SIG-M5 (cell line): Measurements from ENCODE around the gene GNG5.
"Not testable (repeated sequence)": the region's sequence is repeated elsewhere in the genome, so short reads cannot be mapped to it uniquely, and the experiment has no call there.

Source experiments
- DNase-seq: peaks from one replicate; lab custom pipeline; 2025; lab: John Stamatoyannopoulos, UW

The GNG5 gene

GRCh38 chr1:84506002-84506728 lies at the start of gene GNG5, which contains the start of gene SPATA1:
Gene GNG5 (minus strand): TSS chr1:84506581. CDS start chr1:84506091, 490 bp downstream.
Gene SPATA1 (plus strand): TSS chr1:84506386. CDS start chr1:84516360, 9,974 bp downstream.
- DNase-seq, result peak; percentile 69

DNA sequence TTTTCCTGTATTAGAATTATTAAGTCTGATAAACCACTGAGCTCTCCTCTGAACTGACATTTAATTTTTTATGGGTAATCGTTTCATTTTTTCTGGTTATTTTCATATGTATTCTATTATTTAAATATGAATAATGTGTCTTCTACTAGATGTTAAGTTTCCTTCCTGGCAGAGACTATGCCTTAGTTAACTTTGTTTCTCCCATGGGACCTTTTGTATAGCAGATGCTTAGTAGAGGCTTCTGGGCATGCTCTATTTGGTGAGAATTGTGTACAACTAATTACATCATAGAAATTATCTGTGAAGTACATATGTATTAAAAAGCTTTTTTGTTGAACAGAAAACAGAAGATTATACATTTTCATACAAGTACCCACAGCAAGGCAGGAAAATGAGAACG lies 44.4 kb upstream of the GNG5 start:
- DNase-seq, result no peak

GRCh38 chr1:84541679-84542078 lies 35.3 kb upstream of the GNG5 start:
- no peak for DNase-seq

DNA sequence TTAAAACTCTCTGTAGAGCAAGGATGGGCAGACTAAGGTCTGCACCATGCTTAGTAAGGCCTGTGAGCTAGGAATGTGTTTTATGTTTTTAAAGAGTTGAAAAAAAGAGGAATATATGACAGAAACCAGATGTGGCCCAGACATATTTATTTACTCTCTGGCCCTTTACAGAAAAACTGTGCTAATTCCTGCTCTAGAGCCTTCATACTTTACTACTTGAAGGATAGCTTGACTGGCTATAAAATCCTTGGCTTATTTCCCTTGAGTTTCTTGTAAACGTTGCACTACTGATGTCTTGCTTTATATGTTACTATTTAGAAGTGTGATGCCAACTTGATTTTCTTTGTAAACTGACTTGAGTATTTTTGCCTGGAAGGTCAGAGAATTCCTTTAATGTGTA lies 34.4 kb upstream of the GNG5 start:
- DNase-seq, result no peak

GRCh38 chr1:84539972-84540371 lies 33.6 kb upstream of the GNG5 start:
- no peak for DNase-seq

DNA sequence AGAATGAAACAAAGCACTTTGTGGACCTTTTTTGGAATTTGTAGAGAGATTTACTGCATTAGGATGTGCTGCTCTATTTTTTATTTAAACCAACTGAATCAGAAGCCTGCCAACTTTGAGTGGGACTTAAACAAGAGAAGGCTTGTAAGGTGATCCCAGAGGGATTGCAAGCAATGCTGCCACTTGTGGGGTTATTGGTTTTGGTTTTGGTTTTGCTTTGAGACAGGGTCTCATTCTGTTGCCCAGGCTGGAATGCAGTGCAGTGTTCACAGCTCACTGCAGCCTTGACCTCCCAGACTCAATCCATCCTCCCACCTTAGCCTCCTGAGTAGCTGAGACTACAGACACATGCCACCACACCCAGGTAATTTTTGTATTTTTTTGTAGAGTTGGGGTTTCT lies 32.2 kb upstream of the GNG5 start:
- no peak for DNase-seq

DNA sequence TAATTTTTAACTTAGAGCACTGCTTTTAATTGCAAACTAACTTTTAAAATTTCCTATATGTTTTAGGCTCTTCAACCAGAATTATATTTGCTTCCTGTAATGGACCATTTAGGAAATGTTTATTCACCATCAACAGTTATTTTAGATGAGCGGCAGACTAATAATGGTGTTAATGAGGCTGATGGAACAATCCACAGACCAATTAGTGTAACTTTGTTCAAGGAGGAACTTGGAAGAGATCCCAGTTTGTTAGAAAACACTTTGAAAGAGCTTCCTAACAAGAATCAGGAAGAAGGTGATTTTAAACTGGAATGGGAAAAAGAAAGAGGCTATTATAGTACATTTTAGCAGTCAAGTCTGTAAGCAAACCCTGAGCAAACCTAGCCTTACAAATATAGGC lies 19.4 kb upstream of the GNG5 start:
- DNase-seq, result no peak

GRCh38 chr1:84524590-84524989 lies 18.2 kb upstream of the GNG5 start:
- DNase-seq, result no peak

DNA sequence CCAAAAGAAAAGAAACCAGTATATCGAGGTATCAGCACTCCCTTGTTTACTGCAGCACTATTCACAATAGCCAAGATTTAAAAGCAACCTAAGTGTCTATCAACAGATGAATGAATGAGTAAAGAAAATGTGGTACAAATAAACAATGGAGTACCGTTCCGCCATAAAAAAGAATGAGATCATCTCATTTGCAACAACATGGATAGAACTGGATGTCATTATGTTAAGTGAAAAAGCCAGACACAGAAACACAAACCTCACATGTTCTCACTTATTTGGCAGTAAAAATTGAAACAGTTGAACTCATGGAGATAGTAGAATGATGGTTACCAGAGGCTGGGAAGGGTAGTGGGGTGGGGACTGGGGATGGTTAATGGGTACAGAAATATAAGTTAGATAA lies 4.3 kb upstream of the GNG5 start:
- DNase-seq, result no peak

DNA sequence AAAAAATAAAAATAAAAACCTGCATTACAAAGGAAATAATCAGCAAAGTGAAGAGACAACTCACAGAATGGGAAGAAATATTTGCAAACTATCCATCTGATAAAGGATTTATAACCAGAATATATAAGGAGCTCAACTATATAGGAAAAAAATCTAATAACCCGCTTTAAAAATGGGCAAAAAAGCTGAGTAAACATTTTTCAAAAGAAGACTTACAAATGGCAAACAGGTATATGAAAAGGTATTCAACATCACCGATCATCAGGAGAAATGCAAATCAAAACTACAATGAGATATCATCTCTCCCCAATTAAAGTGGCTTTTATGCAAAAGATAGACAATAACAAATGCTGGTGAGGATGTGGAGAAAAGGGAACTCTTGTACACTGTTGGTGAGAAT lies 3.8 kb upstream of the GNG5 start:
- no peak for DNase-seq

GRCh38 chr1:84509029-84509428 lies 2.6 kb upstream of the GNG5 start:
- DNase-seq, result no peak

- no peak for DNase-seq
These were observed 2.1 kb upstream of the GNG5 start for GRCh38 chr1:84508510-84508909.

DNA sequence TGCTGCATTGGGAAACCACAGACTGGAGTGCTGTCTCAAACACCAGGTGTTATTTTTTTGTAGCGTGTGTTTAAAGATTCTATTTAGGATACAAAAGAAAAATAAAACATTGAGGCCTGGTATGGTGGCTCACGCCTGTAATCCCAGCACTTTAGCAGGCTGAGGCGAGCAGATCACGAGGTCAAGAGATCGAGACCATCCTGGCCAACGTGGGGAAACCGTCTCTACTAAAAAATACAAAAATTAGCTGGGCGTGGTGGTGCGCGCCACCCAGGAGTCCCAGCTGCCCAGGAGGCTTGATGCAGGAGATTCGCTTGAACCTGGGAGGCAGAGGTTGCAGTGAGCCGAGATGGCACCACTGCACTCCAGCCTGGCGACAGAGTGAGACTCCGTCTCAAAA lies 1.5 kb upstream of the GNG5 start:
- DNase-seq, result not testable (repeated sequence)

DNA sequence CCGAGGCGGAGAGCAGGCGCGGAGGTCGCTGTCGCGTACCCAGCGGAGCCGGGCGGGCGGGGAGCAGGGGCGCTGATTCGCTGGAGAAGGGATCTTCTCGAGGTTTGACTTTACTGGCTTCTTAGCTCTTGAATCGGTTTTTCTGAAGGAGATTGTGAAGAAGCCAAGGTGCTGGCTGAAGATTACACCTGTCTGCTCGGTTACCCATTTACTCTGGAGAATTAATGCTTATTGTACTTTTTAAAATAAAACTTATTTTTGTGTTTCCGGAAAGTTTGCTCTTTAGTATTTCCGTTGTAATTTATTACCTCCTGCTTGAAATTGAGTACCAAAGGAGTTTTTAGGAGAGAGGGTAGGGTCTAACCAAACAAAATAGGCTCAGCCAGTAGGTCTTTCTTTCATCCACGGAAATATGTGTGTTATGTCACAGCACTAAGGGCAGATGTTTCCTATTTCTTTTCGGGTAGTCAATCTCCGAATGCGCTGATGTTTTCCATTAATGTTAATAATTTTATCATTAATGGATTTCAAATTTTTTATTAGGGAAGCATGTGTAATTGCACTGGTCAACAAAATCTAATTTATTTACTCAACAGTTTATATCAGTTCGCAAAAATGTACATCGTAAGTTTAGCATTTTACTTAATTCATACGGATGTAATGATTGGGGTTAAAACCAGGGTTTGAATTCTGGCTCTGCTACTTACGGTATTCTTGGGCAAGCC lies 510 bp upstream of the GNG5 start:
- no peak for DNase-seq

- no peak for DNase-seq
These were observed 834 bp downstream of the GNG5 start for GRCh38 chr1:84505493-84506001.

DNA sequence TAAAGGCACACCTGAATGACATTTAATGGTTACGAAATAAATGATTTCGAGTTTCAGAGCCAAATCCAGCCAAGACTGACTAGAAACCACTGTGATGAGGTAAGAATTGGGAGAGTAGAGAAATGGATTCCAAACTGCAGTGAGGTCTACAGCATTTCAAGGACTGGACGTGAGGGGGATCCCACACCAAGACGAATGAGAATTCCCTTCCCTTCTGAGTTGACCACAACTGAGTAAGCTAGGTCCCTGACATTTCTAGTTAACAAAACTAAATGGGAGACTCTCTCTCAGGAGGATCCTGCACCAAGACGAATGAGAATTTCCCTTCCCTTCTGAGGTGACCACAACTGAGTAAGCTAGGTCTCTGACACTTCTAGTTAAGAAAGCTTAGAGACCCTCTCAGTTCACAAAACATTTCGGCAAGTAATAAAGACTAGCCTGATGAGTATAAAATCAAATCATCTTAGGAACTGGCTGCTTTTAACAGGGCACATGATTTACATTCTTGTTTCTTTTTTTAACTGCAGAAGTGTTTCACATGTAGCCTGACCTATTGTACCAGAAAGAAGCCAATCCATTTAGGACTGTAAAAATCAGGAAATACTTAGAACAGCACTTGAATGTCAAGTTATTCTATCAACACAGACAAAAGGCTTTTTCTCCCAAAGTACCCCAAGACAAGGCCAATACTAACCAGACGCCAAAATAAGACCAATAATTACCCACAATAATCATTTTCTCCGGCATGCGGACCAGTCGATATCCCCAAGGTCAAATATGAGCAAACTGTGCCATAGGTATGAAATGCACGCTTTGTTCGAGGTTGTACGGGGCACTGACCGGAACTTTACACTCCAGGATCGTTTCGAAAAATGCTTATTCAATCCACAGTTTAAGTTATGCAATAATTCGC lies 1.5 kb downstream of the GNG5 start:
- no peak for DNase-seq

DNA sequence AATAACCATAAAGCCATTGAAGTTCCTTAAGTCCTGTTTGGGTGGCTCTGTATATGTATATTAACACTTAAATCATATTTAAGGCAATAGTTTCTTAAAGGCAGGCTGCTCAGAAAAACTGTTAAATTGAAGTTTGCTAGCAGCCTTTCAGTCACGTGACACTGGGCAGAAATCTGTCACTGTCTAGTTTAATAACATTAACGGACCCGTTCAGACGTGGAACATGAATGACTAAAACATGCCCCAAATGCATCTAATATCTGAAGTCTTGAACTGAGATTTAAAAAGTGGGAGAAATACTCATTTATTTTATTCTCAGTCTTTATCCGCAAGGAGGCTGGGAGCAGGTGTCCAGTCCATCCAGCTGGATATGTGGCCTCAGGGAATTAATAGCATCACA lies 3.5 kb downstream of the GNG5 start:
- no peak for DNase-seq

DNA sequence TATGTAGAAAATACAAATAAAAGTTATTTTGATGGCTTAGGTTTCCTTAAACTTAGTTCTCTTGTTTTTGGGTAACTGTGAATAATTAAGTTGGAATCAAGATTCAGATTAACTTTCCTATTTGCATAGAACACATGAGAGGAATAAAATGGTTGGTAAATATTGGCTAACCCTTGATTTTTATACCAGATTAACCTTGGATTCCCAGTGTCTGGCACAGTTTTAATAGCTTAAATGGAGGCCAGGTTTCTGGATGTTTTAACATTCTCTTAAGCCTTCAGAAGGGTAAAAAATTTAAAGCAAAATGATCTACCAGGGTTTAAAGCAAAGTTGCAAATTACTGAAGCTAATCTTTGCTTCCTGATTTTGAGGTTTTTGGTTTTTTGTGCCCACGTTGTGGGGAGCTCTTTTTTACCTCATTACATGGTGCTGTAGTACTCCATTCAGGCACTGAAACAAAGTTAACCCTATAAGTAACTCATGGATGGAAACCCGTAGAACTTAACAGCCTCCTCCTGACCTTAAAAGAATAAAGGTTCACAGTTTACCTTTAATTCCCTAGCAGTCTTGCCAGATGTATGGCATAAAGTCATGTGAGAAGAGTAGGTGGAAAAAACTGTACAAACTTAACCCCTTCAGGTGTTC lies 8.6 kb downstream of the GNG5 start:
- DNase-seq, result no peak

- no peak for DNase-seq
These were observed 9.9 kb downstream of the GNG5 start for GRCh38 chr1:84496498-84496897.

GRCh38 chr1:84493747-84494146 lies 12.6 kb downstream of the GNG5 start:
- DNase-seq, result no peak

DNA sequence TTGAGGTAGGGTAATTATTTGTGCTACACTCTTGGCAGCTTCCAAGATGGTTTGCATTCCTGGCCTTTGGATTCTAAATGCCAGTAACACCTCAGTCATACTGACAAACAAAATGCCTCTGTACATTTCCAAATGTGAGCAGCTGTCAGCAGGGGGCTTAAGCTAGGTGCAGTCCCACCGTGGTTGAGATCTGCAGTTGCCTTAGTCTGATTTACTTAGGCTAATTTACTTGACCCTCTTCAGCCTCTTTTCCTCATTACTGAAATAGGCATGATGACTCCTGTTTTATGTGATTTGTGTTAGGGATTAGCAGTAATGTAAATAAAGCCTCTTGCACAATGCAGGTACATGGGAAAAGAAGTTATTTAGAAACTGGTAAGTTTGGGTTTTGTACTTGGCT lies 13.7 kb downstream of the GNG5 start:
- DNase-seq, result no peak

DNA sequence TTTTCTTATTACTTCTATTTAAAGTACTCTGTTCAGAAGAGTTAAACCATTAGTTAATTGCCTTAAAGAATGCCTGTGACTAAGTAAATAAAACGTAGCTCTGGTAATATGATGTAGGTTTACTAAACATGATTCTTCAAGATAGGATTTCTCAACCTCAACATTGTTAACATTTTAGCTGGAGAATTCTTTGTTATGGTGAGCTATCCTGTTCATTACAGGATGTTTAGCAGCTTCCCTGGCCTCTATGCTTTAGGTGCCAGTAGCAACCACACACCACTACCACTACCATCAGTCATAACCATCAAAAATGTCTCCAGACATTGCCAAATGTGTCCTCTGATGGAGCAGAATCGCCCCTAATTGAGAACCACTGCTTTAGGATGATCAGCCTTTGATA lies 16.6 kb downstream of the GNG5 start:
- no peak for DNase-seq
